ENCODE data around the gene MB. TPM values are rescaled to one million over a fixed set of nuclear protein-coding genes. Genes with fewer than 3 reads are reported as not detected.

The MB gene
- total RNA-seq, 1 experiment from 2014 or later = 1.5 TPM

DNA sequence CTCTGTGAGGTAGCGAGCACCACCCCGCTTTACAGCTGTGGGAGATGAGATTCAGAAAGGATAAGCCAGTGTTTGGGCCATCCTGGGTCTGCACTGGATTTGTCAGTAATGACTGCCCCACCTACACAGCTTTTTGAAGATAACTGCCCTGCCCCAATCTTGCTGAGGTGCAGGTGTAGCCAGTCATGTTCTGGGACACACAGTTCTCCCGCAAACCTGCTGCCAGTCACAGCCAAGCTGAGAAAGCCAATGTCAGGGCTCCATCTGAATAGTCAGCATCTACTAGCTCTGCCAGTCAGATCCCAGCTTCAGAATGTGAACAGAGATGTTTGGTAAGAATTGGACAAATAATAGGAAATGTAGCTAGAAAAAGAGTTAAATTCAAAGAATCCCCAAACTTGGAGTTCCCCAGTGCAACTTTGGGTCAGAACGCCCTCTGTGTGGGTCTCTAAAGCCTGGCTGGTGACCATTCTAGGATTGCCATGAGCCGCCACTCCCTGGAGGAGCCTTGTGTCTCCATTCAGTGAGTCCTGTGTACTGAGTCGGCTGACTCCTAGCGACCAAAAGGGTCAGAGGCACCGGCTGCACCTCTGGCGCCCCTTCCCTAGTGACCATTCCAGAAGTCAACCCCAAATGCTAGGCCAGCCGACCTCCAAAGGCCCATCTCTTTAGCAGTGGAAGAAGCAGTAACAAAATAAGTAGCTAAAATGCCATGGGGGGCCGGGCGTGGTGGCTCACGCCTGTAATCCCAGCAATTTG is 2.4 kb upstream of the MB start:
- H2AFZ ChIP-seq (ENCODE audit: low read depth, low read length, poor library complexity, severe bottlenecking) = no peak overlapping the region
- no peak overlapping the region for H3K27ac ChIP-seq (ENCODE audit: low read depth, low read length)
- TF ChIP-seq RAD21 (IDR thresholded peaks at IDR 0.05; ENCODE audit: low read depth) (no peak), EZH2 (IDR thresholded peaks at IDR 0.05) (no peak), POLR2AphosphoS5 (IDR thresholded peaks at IDR 0.05; ENCODE audit: low read depth, low read length) (no peak), EZH2phosphoT487 (IDR thresholded peaks at IDR 0.05; ENCODE audit: borderline replicate concordance) (no peak), SIN3A (IDR thresholded peaks at IDR 0.05; ENCODE audit: low read depth) (no peak), CBX3 (IDR thresholded peaks at IDR 0.05; ENCODE audit: low read depth) (no peak), EGR1 (IDR thresholded peaks at IDR 0.05; ENCODE audit: low read depth) (no peak), ZNF274 (IDR thresholded peaks at IDR 0.05; ENCODE audit: low read depth, low read length) (no peak), SRF (IDR thresholded peaks at IDR 0.05; ENCODE audit: low read depth) (no peak), CEBPB (IDR thresholded peaks at IDR 0.05; ENCODE audit: low read depth) (no peak), POLR2A (IDR thresholded peaks at IDR 0.05; ENCODE audit: borderline replicate concordance, extremely low read depth, insufficient read depth, insufficient read length) (no peak), JUND (IDR thresholded peaks at IDR 0.05) (no peak), FOSL1 (IDR thresholded peaks at IDR 0.05; ENCODE audit: low read depth) (no peak), YY1 (IDR thresholded peaks at IDR 0.05; ENCODE audit: extremely low read depth, insufficient replicate concordance, low read depth, low read length) (no peak)
- TF ChIP-seq, protein P1, sequence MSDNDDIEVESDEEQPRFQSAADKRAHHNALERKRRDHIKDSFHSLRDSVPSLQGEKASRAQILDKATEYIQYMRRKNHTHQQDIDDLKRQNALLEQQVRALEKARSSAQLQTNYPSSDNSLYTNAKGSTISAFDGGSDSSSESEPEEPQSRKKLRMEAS (IDR thresholded peaks at IDR 0.05) = no peak
- TF ChIP-seq, protein P2, sequence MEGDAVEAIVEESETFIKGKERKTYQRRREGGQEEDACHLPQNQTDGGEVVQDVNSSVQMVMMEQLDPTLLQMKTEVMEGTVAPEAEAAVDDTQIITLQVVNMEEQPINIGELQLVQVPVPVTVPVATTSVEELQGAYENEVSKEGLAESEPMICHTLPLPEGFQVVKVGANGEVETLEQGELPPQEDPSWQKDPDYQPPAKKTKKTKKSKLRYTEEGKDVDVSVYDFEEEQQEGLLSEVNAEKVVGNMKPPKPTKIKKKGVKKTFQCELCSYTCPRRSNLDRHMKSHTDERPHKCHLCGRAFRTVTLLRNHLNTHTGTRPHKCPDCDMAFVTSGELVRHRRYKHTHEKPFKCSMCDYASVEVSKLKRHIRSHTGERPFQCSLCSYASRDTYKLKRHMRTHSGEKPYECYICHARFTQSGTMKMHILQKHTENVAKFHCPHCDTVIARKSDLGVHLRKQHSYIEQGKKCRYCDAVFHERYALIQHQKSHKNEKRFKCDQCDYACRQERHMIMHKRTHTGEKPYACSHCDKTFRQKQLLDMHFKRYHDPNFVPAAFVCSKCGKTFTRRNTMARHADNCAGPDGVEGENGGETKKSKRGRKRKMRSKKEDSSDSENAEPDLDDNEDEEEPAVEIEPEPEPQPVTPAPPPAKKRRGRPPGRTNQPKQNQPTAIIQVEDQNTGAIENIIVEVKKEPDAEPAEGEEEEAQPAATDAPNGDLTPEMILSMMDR (IDR thresholded peaks at IDR 0.05 in 2 of 3, conservative IDR thresholded peaks at IDR 0.05 in 1 of 3; ENCODE audit: borderline replicate concordance in 1 of 3, insufficient read depth in 1 of 3, low read depth in 2 of 3, low read length in 2 of 3) = no peak
- TF ChIP-seq, protein P3, sequence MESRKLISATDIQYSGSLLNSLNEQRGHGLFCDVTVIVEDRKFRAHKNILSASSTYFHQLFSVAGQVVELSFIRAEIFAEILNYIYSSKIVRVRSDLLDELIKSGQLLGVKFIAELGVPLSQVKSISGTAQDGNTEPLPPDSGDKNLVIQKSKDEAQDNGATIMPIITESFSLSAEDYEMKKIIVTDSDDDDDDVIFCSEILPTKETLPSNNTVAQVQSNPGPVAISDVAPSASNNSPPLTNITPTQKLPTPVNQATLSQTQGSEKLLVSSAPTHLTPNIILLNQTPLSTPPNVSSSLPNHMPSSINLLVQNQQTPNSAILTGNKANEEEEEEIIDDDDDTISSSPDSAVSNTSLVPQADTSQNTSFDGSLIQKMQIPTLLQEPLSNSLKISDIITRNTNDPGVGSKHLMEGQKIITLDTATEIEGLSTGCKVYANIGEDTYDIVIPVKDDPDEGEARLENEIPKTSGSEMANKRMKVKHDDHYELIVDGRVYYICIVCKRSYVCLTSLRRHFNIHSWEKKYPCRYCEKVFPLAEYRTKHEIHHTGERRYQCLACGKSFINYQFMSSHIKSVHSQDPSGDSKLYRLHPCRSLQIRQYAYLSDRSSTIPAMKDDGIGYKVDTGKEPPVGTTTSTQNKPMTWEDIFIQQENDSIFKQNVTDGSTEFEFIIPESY (IDR thresholded peaks at IDR 0.05; ENCODE audit: extremely low read depth, insufficient replicate concordance, low read length) = no peak
- H3K9me2 ChIP-seq (ENCODE audit: insufficient read depth) = no peaks in the 10 kb centered on the region
- no peaks in the 10 kb centered on the region for H3K79me2 ChIP-seq (ENCODE audit: insufficient read depth, low read length)
- no peaks in the 10 kb centered on the region for H3K27me3 ChIP-seq (ENCODE audit: insufficient read depth, low read length)
- H3K9me3 ChIP-seq (ENCODE audit: control insufficient read depth in 1 of 2, insufficient read depth in 1 of 2, low read depth in 1 of 2, low read length in 2 of 2) = no peaks in the 10 kb centered on the region
- CTCF ChIA-PET = interaction anchor here (1.3 kb wide), 1 partner anchor 12 kb away, joined by 4 read pairs; no protein-coding TSS in a partner anchor
- no peaks in the 10 kb centered on the region for H3K36me3 ChIP-seq (ENCODE audit: control insufficient read depth in 1 of 2, insufficient read depth in 2 of 2, low read length in 2 of 2)
- H3K4me1 ChIP-seq (ENCODE audit: control insufficient read depth in 1 of 2, insufficient read depth in 2 of 2, low read length in 2 of 2) = peaks cover 0 to 15% of the 10 kb centered on the region in 2 experiments; a peak in 3 of 4 replicates
- H3K4me3 ChIP-seq (replicated peaks in 1 of 2; ENCODE audit: low read depth in 1 of 2, low read length in 2 of 2) = no peak overlapping the region
- no peak overlapping the region for H3K4me2 ChIP-seq (ENCODE audit: low read length)
- POLR2A ChIA-PET = no interaction called here
- intact Hi-C loops (cut with micrococcal nuclease) = no loop called here
- H4K20me1 ChIP-seq (ENCODE audit: insufficient read depth) = no peaks in the 10 kb centered on the region
- DNase-seq (ENCODE audit: low read depth, low spot score) (no peak), ATAC-seq (no peak)
- H3K9ac ChIP-seq (ENCODE audit: low read length) = no peak overlapping the region
- RAD21 ChIA-PET (ENCODE audit: low non-redundant PET in 1 of 2, low total read pairs in 2 of 2, uncharacterized antibody in 2 of 2, unreplicated experiment in 2 of 2) = interaction anchor here in 1 of 2 experiments (0.6 kb wide), 1 partner anchor 240 kb away, joined by 9 read pairs; no protein-coding TSS in a partner anchor
- no TSS peak for BruUV-seq (replicated peaks)
